Measurements from ENCODE around the gene ZC3H10.

Gene ZC3H10

GRCh38 chr12:56134897-56135296 is 16.8 kb downstream of the ZC3H10 start:
- TF ChIP-seq CTCF (IDR thresholded peaks at IDR 0.05; ENCODE audit: low read depth, low read length, poor library complexity, severe bottlenecking) (no peak), EZH2phosphoT487 (IDR thresholded peaks at IDR 0.05; ENCODE audit: borderline replicate concordance, low read length) (no peak)
- Histone ChIP-seq H3K27me3 (ENCODE audit: control insufficient read depth, low read length) (no peaks in the 10 kb centered on the region), H3K4me3 (ENCODE audit: low read length) (no peak overlapping the region), H3F3A (ENCODE audit: control insufficient read depth, insufficient read depth) (no peaks in the 10 kb centered on the region), H3K36me3 (ENCODE audit: control insufficient read depth, low read length) (peaks cover 87% of the 10 kb centered on the region), H3K4me2 (ENCODE audit: low read length) (no peak overlapping the region), H3K27ac (ENCODE audit: low read depth, low read length) (no peak overlapping the region), H4K20me1 (ENCODE audit: control insufficient read depth, insufficient read depth, low read depth, low read length) (no peaks in the 10 kb centered on the region), H3K9me3 (ENCODE audit: control insufficient read depth, insufficient read depth, low read length) (peaks cover 5% of the 10 kb centered on the region; the same call in 1 of the 2 replicates), H3K79me2 (ENCODE audit: control insufficient read depth, low read length) (peaks cover 8% of the 10 kb centered on the region), H3K9me2 (replicated peaks; ENCODE audit: control insufficient read depth, low read length) (no peaks in the 10 kb centered on the region), H3K4me1 (ENCODE audit: control insufficient read depth, low read length) (peaks cover 5% of the 10 kb centered on the region)

- no peak overlapping the region for H3K27ac ChIP-seq (ENCODE audit: low read depth, low read length)
- no peaks in the 10 kb centered on the region for H3F3A ChIP-seq (ENCODE audit: control insufficient read depth, insufficient read depth)
- TF ChIP-seq EZH2phosphoT487 (IDR thresholded peaks at IDR 0.05; ENCODE audit: borderline replicate concordance, low read length): no peak
- TF ChIP-seq CTCF (IDR thresholded peaks at IDR 0.05; ENCODE audit: low read depth, low read length, poor library complexity, severe bottlenecking): no peak
- no peak overlapping the region for H3K4me2 ChIP-seq (ENCODE audit: low read length)
- peaks cover 79% of the 10 kb centered on the region for H3K36me3 ChIP-seq (ENCODE audit: control insufficient read depth, low read length)
- H3K27me3 ChIP-seq (ENCODE audit: control insufficient read depth, low read length): no peaks in the 10 kb centered on the region
- H3K4me1 ChIP-seq (ENCODE audit: control insufficient read depth, low read length): no peaks in the 10 kb centered on the region
- H3K9me2 ChIP-seq (replicated peaks; ENCODE audit: control insufficient read depth, low read length): no peaks in the 10 kb centered on the region
- H4K20me1 ChIP-seq (ENCODE audit: control insufficient read depth, insufficient read depth, low read depth, low read length): no peaks in the 10 kb centered on the region
- no peaks in the 10 kb centered on the region for H3K9me3 ChIP-seq (ENCODE audit: control insufficient read depth, insufficient read depth, low read length)
- H3K4me3 ChIP-seq (ENCODE audit: low read length): no peak overlapping the region
- no peaks in the 10 kb centered on the region for H3K79me2 ChIP-seq (ENCODE audit: control insufficient read depth, low read length)
These were observed 19.9 kb downstream of the ZC3H10 start for GRCh38 chr12:56137853-56138571.

- TF ChIP-seq EZH2phosphoT487 (IDR thresholded peaks at IDR 0.05; ENCODE audit: borderline replicate concordance, low read length) (no peak), CTCF (IDR thresholded peaks at IDR 0.05; ENCODE audit: low read depth, low read length, poor library complexity, severe bottlenecking) (no peak)
- Histone ChIP-seq H3K4me1 (ENCODE audit: control insufficient read depth, low read length) (no peaks in the 10 kb centered on the region), H3K79me2 (ENCODE audit: control insufficient read depth, low read length) (no peaks in the 10 kb centered on the region), H3K9me3 (ENCODE audit: control insufficient read depth, insufficient read depth, low read length) (no peaks in the 10 kb centered on the region), H3K4me2 (ENCODE audit: low read length) (no peak overlapping the region), H3K36me3 (ENCODE audit: control insufficient read depth, low read length) (peaks cover 64% of the 10 kb centered on the region), H3K27me3 (ENCODE audit: control insufficient read depth, low read length) (no peaks in the 10 kb centered on the region), H3K27ac (ENCODE audit: low read depth, low read length) (no peak overlapping the region), H3K4me3 (ENCODE audit: low read length) (no peak overlapping the region), H4K20me1 (ENCODE audit: control insufficient read depth, insufficient read depth, low read depth, low read length) (no peaks in the 10 kb centered on the region), H3F3A (ENCODE audit: control insufficient read depth, insufficient read depth) (peaks cover 15% of the 10 kb centered on the region), H3K9me2 (replicated peaks; ENCODE audit: control insufficient read depth, low read length) (no peaks in the 10 kb centered on the region)
These were observed 24.1 kb downstream of the ZC3H10 start for GRCh38 chr12:56141946-56142784.
